Measurements from ENCODE around the gene USP2.

- TF ChIP-seq CTCF (IDR thresholded peaks at IDR 0.05; ENCODE audit: insufficient read depth, low read length) (no peak), POLR2AphosphoS5 (IDR thresholded peaks at IDR 0.05; ENCODE audit: low read depth) (no peak)
Observed at GRCh38 chr11:119317592-119318239, 63.8 kb downstream of the USP2 start.

All from HL-60 (cell line).